Measurements from ENCODE around the gene LONRF3.
"Not testable (repeated sequence)": the region's sequence is repeated elsewhere in the genome, so short reads cannot be mapped to it uniquely, and the experiment has no call there.

Gene LONRF3

DNA sequence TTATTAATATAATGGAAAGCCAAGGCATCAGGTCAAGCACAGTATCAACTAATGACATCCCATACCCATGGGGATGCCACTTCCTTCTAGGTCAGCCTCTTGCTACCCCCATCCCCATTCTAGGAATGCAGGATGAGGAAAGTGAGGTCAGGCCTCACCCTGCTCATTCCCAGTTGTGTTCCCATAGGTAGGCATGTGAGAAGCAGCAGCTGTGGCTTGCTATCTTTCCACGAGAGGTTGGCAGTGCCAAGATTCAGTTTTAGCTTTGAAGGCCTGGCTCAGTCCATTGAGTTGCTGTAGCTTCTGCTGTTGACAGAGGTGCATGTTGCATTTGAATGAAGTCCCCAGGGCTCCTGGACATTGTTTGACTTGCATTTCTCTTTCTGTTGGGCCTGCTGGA is 15.5 kb downstream of the LONRF3 start:
- no peak for DNase-seq

DNA sequence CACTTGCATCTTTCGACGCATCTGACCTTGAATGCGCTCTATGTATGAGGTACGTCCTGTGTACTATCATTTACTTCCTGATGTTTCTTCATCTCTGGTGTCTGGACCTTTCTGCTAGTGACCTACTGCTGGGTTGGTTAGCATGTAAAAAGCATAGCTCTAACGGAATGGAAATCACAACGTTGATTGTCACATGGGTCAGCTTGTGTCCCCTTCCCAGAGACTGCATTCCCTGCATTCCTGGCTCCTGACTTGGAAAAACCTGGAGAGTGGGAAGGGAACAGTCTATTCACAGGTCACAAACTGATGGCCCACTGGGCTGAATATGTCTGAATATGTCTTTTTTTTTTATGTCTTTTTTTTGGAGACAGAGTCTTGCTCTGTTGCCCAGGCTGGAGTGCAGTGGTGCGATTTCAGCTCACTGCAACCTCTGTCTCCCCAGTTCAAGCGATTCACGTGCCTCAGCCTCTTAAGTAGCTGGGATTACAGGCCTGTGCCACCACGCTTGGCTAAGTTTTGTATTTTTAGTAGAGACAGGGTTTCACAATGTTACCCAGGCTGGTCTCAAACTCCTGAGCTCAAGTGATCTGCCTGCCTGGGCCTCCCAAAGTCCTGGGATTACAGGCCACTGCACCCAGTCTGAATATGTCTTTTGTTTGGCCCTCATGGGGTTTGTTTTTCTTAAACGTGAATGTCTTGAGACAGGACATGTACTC is 16.3 kb downstream of the LONRF3 start:
- DNase-seq, result no peak

GRCh38 chrX:118992441-118993121 is 18.2 kb downstream of the LONRF3 start:
- not testable (repeated sequence) for DNase-seq

DNA sequence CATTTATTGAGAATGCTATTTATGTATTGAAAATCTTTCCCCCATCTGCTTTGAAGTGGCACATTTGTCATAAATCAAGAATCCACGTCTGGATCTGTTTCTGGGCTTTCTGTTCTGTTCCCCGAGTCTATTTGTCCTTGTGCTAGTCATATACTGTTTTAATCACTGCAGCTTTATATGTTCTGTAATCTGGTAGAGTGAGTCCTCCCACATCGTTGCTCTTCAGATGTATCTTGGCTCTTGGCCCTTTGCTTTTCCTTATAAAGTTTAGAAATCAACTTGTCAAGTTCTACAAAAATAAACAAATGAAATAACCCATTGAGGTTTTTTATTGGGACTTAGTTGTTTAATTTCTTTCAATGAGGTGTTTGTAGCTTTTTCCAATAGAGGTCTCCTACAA is 29.0 kb downstream of the LONRF3 start:
- no peak for DNase-seq

DNA sequence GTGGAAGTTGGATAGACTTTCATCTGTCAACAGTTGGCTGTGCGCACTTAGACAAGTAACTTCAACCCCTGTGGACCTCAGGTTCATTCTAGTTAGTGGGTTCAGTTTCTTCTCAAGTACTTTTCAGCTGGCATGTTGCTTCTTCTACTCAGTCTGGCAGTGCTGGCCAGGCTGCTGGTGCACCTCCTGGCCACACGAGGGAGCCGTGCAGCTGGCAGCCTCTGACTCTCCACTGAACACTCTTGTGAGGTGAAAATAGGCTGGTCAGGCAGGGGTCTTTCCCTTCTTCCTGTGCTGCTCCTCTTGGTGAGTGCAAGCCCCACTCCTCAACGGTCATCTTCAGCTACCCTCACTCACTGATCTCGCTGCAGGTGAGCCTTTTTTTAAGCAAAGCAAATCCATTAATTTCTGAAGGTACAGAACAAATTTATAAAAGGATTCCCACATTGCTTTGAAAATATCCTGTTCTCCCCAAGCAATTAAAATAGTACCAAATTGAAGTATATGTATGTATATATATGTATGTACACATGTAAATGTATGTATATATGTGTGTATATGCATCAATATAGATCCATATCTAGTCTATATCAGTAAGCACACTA is 30.6 kb downstream of the LONRF3 start:
- peak; percentile 48 to 52 for DNase-seq

- DNase-seq, result no peak
These were observed 32.9 kb downstream of the LONRF3 start for GRCh38 chrX:119007189-119007770.

GRCh38 chrX:119008110-119008744 is 33.8 kb downstream of the LONRF3 start:
- DNase-seq, result peak; percentile 35 to 50

DNA sequence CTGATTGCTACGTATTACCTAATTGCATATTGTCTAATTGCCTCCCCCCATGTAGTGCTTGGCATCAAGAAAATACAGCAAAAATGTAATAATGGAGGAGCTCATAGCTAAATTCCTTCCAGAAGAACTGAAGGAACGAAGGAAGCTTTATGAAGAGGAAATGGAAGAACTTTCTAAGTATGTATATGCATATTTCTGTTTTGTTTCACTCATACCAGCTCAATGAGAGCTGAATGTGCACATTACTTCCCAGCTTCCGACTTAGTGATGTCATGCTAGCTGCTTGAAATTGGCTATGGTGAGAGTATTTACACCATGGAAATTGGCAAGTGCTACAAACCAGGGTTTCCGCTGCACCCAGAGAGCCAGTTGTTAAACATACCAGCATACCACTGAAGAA is 34.7 kb downstream of the LONRF3 start:
- DNase-seq, result no peak

DNA sequence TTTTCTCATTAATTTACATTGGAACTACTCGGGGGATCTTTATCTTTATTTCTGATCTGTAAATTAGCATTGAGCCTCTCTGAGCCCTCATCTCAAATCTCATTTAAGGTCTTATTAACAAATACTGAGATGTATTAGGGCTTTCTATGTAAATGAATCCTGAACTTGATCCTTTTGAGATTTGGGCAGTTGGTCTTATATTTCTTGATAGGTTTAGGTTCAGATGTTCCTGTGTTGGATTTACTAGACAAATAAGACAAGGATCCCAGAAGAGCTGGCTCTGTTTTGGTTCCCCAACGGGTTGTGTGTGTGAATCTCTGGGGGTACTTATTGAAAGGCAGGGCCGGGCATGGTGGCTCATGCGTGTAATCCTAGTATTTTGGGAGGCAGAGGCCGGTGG is 36.1 kb downstream of the LONRF3 start:
- no peak for DNase-seq

GRCh38 chrX:119013164-119013563 is 38.7 kb downstream of the LONRF3 start:
- no peak for DNase-seq

DNA sequence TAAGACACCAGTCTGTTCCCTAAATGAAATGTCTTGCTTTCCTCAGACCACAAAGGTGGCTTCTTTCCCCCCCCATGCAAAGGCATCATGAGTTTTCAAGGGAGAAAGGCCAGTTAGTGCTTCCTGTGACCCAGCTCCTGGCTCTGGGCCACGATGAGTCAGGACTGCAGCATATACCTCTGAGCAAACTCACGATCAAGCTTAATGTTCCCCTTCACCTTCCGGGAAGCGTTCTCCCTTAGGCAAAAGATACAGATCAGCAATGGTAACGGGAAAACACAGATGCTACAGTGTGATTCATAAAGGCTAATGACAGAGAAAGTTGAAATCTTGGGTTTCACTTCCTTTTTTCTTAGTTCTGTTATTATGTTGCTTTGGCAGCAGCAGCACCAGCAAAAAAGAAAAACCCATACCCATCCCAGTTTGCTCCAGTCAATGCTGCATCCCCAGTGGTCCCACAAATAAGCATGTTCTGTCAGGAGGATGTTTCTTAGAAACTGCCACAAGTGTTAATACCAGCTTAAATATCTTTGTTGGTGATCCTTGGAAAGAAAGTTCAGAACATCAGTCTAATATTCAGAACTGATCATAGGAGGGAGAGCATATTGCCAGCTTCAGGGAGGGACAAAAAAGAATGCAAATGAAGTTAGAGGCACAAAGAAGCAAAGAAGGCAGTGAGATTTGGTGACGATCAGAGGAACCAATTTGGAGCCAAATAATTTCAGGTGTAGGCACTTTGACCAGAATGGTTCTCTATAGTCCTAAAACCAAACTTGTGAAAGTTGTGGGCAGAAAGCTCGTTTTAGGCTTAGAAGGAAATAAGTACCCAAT is 41.2 kb downstream of the LONRF3 start:
- peak; percentile 60 to 66 for DNase-seq

GRCh38 chrX:119017077-119017476 is 42.7 kb downstream of the LONRF3 start:
- no peak for DNase-seq

GRCh38 chrX:119025900-119026299 is 51.5 kb downstream of the LONRF3 start:
- DNase-seq, result no peak

- not testable (repeated sequence) for DNase-seq
These were observed 51.9 kb downstream of the LONRF3 start for GRCh38 chrX:119026344-119026743.

DNA sequence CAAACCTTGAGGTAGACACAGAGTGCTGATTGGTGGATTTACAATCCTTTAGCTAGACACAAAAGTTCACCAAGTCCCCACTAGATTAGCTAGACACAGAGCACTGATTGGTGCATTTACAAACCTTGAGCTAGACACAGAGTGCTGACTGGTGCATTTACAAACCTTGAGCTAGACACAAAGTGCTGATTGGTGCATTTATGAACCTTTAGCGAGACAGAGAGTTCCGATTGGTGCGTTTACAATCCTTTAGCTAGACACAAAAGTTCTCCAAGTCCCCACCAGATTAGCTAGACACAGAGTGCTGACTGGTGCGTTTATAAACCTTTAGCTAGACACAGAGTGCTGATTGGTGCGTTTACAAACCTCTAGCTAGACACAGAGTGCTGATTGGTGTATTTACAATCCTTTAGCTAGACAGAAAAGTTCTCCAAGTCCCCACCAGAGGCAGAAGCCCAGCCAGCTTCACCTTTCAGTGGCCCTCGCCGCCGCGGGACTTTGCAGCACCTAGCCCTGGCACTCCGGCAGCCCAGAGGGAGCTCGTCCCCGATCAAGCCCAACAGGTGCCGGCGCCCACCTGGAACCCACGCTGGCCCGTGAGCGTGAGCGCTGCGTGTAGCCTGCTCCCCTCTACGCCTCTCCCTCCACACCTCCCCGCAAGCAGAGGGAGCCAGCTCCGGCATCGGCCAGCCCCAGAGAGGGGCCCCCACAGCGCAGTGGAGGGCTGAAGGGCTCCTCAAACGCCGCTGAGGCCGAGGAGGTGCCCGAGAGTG is 53.7 kb downstream of the LONRF3 start:
- not testable (repeated sequence) for DNase-seq

DNA sequence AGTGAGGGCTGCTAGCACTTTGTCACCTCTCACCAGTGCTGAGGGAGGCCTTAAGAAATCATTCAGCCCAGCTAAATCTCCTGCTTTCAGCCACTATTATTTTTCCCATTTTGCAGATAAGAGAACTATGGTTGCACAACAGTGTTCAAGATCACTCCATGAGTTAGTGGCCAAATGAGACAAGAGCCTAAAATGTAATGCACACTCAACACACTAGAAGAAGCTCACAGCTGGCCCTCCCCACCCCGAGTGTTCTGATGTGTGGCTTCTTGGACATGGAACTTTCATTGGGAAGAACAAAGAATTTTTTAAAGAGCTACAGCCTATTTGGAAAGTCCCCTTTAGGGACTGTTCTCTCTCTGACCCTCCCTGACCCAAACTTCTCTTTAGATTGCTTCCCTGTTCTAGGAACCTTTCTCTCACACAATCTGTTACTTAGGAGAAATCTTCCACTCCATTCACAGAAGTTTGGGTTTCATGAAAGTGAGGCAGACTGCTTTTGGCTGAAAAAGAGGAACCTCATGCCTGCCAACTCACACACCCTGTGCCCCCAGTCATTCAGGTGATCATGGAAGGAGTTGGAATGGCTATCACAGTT is 54.4 kb downstream of the LONRF3 start:
- no peak for DNase-seq

DNA sequence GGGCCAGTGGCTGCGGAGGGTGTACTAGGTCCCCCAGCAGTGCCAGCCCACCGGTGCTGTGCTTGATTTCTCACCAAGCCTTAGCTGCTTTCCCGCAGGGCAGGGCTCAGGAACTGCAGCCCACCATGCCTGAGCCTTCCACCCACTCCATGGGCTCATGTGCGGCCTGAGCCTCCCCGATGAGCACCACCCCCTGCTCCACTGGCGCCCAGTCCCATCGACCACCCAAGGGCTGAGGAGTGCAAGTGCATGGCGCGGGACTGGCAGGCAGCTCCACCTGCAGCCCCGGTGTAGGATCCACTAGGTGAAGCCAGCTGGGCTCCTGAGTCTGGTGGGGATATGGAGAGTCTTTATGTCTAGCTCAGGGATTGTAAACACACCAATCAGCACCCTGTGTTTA is 55.2 kb downstream of the LONRF3 start:
- DNase-seq, result not testable (repeated sequence)

DNA sequence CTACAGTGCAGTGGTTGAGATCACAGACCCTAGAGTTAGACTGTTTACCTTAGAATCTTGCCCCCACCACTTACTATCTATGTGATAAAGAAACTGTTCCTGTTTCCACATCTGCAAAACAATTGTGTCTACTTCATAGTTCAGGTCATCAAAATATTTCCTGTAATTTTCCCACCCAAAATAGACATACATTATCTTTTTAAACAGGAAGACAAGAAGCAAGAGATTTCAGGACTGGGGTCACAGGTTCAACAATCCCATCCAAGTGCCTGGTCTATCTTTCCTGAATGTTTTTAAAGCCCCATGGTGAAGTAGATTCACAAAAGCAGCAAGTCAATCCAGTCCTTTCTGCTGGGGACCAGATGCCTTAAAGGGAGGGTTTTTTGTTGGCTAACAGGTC is 56.6 kb downstream of the LONRF3 start:
- no peak for DNase-seq

DNA sequence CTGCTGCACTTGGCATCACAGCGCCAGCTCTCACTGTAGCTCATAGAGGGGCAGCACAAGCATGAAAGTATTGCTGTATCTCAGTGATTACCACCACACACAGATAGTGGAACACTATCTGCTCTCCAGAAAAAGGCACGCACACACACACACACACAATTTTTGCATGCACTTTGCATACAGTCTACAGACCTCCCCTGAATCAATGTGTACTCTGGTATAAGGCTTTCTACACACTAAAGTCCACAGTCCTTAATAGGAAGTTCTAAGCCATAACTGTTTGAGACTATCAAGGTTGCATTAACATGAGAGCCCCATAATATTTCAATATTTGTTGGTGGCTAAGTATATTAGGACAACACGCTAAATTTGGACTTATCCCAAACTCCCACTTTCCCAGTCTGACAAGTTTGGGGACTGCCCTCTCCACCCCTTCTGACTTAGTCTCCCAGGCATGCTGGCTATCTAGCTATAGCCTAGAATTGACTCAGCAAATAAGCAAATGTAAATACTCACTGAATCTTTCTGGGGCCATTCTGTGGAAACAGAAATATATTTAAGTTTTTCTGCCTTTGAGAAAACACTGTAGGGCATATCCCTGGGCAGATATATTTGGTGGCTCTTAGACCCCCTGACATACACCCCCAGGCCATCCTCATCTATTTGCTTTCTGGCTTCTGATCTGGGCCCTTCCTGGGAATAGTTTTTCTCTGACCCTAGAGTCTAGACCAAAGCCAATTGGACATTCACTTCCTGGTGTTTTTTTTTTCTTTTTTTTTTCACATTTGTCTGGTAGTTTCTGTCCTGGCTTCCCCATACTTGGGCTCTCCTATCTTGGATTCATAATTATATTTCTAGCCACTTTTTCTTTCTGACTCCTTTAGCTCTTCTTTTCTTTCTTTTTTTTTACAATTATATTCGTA is 62.0 kb downstream of the LONRF3 start:
- DNase-seq, result no peak

DNA sequence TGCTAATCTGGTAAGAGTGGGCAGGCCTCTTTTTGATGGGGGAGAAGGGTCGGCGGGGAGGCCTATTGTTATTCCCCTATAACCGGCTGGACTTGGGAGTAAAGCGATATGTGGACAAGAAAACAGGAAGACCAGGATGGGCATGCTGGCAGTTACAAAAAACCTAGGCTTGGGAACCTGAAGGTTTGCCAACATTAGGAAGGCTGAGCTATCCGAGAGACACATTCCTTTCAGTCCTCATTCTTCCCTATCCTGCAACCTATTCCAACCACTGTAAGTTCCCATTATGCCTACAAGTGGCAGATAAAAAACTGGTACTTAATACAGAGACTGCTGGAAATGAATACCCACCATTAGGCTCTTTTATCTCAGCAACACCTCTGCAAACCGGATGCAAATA is 66.0 kb downstream of the LONRF3 start:
- no peak for DNase-seq
